OCI-LY7 (cell line): Measurements from ENCODE around the gene HIVEP3.

Source experiments
- CTCF ChIP-seq: fragments of 200-600 bp; sonication (generic); conservative IDR thresholded peaks from 2 replicates; pipeline ENCODE4 v1.5.1; 2014; ENCODE audit warnings: mild to moderate bottlenecking, antibody characterized with exemption, low read length, moderate library complexity, mixed read lengths
- EZH2phosphoT487 ChIP-seq: fragments of 200-600 bp; sonication (generic); IDR thresholded peaks from 2 replicates; pipeline ENCODE4 v1.6.1; 2018; ENCODE audit warnings: low read depth, borderline replicate concordance, mild to moderate bottlenecking, mixed run types, antibody characterized with exemption, low read length, moderate library complexity, mixed read lengths

- TF ChIP-seq CTCF, result no peak
- TF ChIP-seq EZH2phosphoT487, result no peak
Measured at GRCh38 chr1:41683681-41684500, 234.8 kb downstream of the HIVEP3 start.
